Inflammatory macrophage treated with lipopolysaccharide for 4 hours (primary cell): ENCODE results near the gene DSG1.
"Not testable (repeated sequence)": the region's sequence is repeated elsewhere in the genome, so short reads cannot be mapped to it uniquely, and the experiment has no call there.

ENCODE experiments used
- DNase-seq: peaks from one replicate; pipeline ENCODE4 v3.0.0-alpha.2; 2020

DSG1 gene

DNA sequence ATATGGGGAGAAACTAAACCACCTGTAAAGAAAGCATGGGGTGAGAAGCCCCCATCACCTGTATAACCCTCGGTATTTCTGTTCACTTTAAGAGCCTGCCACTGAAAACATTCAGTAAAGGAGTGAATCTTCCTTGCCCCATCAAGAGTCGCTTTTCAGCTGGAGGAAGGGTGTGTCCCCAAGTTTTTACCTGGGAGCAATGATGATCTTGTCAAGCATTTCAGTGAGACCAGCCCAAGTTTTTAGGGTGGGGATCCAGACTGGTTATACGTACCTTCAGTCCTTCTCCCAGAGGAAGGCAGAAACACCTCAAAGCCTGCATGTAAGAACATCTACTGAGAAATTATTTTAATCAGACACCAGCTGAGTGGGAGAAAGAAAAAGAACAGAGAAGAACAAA is at the start of gene DSG1:
DSG1 (plus strand) TSS at position 301 of the 400 bp plus-strand sequence. CDS start 141 bp downstream, outside the sequence.
- DNase-seq, result no peak

DNA sequence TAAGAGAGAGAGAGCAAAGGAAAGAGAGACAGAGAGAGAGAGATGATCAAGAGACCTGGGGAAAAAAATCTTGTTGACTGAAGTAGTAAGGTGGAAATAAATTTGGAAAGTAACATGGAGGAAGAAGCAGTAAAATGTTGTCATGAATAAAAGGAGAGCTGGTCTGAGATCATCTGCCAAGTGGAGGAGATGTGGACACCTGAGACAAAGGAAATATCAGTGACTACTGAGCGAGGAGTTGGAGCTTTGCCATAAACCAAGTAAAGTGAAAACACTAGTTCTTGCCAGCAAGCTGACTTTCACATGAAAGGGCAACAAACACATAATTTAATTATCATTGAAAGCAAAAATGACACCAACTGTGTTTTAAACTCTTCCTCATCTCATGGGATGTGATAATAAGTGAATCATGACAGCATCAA is 49.0 kb upstream of the DSG1 start:
- no peak for DNase-seq

DNA sequence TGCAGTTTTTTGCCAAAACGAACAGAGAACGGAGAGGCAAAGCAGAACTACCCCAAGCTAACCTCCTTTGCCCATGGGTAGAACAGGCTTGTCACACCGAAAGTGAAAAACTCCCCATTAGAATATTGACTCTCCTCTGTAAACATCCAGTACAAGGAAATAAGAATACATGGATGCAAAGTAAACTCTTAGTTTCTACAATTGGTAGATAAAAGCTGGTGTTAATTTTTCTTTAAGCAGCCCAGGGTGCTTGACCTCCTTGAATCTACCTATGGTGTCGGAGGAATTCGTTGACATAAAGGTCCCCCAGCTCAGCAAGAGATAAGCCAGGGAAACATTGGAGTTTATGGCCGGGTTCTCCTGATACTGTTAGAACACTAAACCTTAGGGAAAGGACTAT is 48.4 kb upstream of the DSG1 start:
- DNase-seq, result no peak

DNA sequence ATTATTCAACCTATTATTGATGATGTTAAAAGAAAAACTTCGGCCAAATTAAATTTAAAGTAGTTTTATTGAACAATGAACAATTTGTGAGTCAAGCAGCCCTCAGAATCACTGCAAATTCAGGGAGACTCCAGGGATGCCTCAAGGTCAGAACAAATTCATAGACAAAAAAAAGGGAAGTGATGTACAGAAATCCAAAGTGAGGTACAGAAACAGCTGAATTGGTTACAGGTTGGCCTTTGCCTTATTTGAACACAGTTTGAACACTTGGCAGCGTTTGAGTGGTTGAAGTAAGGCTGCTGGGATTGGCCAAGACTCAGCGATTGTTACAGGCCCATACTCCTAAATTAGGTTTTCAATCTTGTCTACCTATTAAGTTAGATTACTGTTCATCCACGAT is 47.4 kb upstream of the DSG1 start:
- DNase-seq, result no peak

DNA sequence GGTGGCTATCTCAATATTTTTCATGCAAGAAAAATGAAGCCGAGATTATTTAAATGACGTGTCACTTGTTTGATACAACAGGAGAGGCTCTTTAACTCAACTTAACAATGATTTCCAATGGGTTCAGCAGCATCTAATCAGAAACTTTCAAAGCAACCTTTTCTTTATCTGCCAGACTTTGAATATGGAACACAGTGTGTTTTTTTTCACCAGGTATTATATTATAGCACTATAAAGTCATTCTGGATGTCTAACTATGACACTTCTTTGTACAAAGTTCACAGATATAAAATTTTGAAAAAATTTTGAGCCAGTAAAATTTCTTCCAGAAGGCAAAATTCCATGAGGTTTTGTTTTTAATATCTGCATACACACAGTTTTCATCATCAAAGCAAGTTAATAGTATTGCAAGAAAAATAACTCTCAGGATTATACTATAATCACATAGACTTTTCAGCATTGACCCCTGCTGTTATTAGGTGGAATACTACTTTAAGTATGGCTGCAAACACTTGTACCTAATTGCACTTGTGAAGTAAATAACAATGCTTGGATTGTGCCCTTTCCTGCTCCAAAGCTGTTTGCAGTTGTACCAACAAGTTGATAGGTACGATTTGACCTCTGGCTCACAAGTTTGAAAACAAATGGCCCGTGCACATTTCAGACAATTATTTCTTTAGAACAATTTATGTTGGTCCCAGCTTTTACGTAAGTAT is 44.0 kb upstream of the DSG1 start:
- no peak for DNase-seq

DNA sequence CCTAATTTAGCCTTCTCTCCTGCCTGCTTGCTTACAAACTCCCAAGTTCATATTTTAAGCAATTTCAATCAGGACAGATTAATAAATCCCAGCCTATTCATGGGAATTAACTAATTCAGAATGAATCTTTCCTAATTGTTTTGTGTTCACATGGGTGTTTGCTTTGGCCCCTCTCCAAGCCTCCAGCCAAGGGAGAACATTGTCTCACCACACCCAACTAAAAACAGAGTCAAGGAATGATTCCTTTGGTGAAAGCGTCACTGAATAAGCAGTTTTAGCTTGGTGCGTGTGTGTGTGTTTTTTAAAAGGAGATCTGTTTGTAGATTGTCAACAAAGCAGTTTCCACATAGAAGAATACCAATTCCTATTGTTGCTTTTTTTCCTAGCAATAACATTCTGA is 43.0 kb upstream of the DSG1 start:
- no peak for DNase-seq

DNA sequence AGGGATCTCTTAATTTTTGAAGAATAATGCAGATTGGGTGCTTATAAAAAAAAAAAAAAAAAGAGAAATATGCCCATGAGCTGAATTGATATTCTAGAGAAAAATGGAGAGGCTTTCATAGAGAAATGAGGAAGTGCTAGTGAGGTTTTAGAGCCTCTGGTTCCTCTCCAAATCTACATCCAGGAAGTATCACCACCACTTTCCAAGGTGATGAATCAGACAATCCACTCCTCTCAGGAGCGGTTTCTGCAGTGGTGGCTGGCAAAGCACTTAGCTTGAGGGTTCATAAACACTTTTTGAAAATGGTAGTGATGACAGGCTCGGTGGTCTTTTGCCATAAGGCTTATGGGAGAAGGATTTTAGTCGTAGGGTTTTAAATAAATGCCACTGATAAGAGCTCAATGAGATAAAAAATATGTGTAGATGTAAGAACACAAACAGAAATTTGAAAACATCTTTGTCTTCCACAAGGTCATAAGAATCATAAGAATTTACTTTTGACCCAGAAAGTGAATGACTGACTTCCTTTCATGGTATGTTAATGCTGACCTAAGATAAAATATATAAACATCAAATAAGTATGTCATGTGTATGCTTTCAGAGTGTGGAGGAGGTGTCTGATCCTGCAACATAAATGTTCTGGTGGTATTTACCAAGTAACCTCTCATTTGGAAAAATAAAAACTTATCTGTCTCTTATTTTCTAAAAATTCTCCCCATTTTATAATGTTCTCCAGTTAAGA is 42.1 kb upstream of the DSG1 start:
- DNase-seq, result peak; percentile 9

DNA sequence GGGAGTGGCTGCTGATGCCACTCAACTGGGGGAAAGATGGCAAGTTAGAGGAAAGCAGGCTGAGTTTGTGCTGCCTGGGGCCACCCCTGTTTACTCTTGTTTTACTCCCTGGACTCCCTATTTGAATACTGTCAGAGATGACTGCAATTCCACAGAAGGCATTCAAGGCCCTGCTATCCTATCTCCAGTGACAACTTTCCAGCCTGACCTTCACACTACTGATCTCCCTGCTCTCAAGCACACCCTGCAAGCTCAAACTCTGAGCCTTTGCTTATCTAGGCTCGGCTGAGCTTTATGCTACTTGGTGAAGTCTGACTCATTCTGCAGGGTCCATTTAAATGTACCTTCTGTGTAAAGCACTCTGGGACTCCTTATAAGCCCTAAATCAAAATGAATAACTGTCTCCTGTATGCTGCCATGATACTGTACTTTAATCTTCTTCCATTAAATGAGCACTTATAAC is 39.3 kb upstream of the DSG1 start:
- DNase-seq, result no peak

DNA sequence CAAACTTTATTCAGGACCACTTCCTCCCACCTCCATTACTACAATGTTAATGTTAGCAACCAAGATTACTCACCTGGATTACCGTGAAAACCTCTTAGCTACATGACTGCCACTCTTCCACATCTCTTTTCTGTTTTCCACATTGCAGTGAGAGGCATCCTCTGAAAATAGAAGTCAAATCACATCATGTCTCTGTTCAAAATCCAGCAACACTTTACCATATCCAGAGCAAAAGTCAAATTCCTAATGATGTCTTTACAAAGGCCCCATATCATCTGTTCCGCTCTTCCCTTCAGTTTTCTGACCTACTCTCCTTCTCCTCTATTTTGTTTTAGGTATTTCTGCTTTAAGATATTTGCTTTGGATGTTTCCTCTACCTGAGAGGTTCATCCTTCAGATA is 37.5 kb upstream of the DSG1 start:
- no peak for DNase-seq

DNA sequence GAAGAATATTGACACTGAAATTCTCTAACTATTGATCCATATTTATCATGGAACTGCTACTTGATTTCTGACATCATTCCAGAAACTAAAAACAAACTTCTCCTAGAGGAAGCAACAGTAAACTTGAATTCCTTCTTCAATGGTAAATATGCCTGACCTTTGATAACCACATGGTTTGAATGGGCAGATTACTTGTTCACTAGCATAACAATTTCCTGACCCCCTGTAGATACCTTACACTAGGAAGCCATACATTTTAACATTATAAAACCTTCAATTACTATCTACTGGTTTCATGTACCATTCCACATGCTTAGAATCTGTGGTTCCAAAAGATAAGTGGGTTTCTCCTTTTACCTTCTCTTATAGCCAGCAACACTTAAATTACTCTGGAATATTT is 36.5 kb upstream of the DSG1 start:
- DNase-seq, result no peak

DNA sequence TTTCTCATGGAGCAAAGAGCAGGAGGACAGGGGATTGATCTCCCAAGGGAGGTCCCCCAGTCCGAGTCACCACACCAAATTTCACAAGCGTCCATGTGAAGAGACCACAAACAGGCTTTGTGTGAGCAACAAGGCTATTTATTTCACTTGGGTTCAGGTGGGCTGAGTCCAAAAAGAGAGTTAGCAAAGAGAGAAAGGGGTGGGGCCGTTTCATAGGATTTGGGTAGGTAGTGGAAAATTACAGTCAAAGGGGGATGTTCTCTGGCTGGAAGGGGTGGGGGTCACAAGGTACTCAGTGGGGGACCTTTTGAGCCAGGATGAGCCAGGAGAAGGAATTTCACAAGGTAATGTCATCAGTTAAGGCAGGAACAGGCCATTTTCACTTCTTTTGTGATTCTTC is 28.5 kb upstream of the DSG1 start:
- DNase-seq, result not testable (repeated sequence)

DNA sequence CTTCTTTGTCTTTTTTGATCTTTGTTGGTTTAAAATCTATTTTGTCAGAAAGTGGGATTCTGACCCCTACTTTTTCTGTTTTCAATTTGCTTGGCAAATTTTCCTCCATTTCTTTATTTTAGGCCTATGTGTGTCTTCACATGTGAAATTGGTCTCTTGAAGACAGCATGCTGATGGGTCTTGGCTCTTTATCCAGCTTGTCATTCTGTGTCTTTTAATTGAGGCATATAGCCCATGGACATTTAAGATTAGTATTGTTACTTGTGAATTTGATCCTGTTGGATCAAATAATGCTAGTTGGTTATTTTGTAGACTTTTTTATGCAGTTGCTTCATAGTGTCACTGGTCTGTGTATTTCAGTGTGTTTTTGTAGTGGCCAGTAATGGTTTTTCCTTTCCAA is 26.3 kb upstream of the DSG1 start:
- DNase-seq, result no peak

DNA sequence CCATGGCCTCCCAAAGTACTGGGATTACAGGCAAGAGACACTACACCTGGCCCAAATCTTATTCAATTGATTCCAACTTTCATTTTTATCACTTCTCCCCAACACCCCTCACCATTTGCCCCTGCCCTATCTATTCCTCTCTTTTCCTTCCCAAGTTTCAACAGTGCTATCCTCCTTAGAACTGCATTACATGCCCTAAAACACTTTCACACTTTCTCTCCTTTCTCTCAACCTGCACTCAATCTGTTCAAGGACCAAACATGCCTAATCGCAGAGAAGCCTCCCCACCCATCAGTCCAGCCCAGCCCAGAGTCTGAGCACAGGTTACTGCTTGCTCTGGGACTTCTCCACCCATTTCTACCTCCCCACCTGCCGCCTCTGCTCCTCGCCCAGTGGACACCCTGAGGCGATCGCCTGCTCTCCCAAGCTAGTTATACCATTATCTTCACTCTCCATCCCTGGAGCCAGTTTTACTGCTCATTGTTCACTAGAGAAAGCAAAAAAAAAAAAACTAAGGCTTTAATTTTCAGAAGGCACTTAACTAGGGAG is 23.7 kb upstream of the DSG1 start:
- DNase-seq, result no peak

DNA sequence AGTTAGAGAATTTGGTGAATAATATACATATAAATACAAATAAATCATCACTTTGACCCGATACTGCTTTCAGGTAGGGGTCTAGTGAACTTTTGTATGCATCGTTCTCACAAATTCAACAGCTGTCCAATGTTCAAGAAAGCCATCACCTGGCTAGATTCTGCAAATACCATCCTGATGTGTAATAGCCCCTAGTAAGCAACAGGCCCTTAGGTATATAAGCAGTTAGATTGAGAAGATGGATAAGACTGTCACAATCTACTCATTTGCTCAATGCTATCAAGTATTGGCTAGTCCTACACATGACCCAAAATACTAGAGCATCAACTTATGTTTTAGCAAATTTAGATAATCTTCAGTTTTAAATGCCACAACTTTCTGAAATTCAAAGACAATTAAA is 20.7 kb upstream of the DSG1 start:
- no peak for DNase-seq

DNA sequence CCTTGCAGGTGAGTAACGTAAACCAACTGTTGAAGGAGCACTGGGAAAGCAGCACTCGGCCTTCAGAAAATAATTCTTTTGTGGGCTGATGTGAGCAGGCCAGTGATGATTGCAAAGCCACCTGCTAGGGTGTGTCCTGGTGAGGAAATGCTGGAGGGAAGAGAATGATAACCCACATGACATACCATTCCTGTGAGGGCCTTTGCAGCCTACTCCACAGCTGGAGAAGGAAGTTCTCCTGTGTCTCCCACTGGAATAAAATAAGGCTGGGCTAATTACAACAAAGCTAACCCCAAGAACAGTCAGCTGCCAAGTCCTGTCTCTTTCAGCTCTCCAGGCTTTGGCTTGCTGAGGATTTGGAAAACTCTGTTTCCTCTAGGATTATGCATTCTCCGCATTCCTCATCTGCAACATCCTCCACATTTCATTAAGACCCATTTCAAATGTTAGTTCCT is 16.7 kb upstream of the DSG1 start:
- DNase-seq, result no peak

DNA sequence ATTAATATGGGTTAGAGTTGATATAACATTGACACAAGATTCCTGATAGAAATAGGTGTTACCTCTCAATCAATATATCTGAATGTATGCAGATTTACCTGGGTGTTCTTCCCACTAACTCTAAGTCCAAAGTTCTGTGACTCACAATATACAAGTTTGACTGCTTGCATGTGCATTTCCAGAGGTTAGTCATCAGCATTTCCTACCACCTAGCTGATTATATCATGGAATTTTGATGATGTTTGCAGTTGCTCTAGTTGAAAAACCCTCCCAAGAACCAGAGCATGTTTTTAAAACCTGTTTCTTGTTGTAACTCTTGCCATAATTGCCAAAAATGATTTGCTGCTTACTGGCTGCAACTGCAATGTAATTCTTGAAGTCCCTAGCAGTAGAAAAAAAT is 15.0 kb upstream of the DSG1 start:
- DNase-seq, result no peak

DNA sequence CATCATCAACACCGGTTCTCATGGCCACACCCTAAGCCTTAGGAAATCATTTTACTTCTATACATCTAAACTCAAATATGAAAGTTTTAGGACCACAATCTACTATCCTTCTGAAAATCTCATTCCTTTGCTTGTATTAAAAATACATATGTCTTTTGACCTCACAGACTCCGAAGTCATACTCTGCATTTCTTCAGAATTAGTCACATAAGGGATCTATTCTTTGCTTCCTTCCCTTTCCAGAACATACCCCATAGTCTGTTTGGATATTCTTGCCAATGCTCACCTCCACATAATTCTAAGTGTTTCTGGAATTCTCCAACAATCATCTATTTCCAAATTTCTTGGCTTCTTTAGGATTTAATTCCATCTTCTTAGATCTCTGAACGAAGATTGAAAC is 14.2 kb upstream of the DSG1 start:
- no peak for DNase-seq

DNA sequence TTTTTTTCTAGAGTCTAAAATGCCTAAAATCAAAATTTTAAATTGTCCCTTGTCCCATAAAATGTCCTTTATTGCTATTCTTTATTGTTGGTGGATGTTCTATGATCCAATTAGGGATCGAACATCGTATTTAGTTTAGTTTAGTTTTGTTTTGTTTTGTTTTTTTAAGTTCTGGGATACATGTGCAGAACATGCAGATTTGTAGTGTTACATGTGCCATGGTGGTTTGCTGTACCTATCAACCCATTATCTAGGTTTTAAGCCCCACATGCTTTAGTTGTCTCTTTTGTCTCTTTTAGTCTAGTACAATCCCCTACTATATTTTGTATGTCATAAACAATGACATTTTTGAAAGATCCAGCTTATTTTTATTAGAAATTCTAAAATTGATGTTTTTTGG is 8.8 kb upstream of the DSG1 start:
- no peak for DNase-seq

DNA sequence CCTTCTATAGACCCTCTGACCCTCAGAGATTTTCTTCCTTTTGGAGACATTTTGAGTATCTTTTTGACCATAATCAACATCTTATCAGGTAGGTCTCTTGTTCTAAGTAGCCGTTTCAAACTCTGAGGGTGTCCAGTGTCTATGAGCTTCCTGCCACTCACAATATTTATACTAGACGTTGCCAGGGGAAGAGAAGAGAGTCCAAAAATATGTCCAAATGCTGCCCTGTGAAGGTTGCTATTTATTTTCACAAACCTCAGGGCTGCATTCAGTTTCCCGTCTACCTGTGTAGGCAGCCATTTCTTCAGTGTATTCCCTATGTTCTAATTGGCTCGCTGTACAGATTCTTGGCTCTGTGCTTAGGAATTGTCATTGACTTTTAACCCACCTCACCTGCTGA is 986 bp upstream of the DSG1 start:
- DNase-seq, result no peak

DNA sequence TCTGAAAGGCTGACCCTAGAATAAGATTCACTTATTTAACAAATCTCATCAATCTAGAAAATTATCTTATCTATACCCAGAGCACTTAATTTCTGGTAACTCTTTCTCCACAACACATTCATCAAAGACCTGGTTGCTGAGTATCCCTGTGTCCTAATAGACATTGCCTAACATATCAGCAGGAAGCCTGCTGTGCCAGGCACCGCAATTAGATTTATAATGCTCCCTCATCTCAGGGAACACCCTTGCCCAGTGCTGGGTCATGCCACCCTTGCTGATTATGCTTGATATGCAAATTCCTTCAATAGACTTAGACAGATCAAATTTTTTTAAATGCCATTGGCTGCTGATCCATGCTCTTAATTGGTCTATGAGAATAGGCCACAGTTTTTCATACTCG is 3.8 kb downstream of the DSG1 start:
- DNase-seq, result no peak

DNA sequence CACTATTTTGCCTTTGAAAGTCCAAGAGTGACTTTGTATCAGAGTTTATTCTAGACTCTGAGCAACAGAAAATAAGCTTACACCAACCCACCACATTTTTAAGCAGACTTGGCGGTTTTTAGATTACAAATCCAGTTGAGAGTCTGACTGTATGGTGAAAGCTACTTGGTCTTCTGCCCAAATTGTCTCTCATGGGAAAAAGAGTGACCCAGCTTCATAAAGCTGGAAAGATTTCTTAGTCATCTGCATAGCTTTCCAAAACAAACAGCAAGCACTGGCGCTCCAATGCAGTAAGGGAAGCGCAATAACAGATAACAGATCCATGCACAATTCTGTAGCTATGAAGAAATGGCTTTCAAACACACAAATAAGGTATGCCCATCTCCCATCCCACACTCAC is 7.1 kb downstream of the DSG1 start:
- DNase-seq, result no peak

DNA sequence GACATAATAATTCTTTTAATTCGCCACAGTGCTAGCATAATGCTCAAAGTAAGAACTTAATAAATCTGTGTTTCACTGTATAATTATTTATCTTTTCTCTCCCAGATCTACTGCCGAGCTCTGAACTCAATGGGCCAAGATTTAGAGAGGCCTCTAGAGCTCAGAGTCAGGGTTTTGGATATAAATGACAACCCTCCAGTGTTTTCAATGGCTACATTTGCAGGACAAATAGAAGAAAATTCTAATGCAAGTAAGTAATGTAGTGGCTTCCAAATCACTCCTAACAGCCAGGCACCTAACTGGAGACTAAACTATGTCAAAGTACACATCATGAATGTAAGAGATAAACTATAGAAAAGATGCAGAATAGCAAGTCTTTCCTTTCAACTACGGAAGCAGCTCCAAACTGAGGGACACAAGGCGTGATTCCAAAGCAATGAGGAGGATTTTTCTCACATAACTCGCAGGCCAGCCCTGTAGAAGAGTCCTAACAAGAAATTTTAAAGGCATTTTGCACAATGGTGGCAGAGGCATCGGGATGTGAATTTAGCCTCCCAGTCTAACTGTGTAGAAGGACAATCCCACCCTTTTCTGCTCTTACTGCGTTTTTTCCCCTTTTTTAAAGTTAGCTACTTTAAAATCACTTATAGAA is 12.0 kb downstream of the DSG1 start:
- DNase-seq, result no peak

DNA sequence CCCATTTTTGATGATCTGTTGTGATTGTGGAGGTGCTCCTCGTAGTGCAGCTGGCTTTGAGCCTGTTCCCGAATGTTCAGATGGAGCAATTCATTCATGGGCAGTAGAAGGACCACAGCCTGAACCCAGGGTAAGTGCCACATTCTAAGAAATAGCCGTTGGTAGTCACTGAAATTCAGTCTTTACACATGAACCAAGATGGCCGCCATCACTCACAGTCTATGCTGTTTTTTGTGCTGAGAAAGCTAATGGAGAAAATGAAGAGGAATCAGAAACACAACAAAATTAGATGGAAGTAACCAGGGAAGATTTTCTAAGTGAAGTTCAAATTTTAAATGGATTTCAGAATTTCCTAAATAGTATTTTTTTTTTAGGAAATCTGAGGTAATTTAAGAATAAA is 25.5 kb downstream of the DSG1 start:
- no peak for DNase-seq

DNA sequence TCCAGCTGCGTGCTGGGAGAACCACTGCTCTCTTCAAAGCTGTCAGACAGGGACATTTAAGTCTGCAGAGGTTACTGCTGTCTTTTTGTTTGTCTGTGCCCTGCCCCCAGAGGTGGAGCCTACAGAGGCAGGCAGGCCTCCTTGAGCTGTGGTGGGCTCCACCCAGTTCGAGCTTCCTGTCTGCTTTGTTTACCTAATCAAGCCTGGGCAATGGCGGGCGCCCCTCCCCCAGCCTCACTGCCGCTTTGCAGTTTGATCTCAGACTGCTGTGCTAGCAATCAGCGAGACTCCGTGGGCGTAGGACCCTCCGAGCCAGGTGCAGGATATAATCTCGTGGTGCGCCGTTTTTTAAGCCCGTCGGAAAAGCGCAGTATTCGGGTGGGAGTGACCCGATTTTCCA is 35.4 kb downstream of the DSG1 start:
- not testable (repeated sequence) for DNase-seq
